Ovary (tissue), 3 donors: ENCODE measurements around the gene PIWIL4.

Source experiments
- CTCF ChIP-seq, 3 donors: fragments of 450-650 bp in 2 of 3; fragments of 200-600 bp in 1 of 3; IDR thresholded peaks; one replicate each; pipeline versions ENCODE4 v1.5.1 to v1.8.0; 2016 to 2022; ENCODE audit warnings: antibody characterized with exemption in 3 of 3, mild to moderate bottlenecking in 1 of 3
- EP300 ChIP-seq: sonication (generic); formaldehyde crosslinking; IDR thresholded peaks from one replicate; pipeline ENCODE4 v1.6.1; 2017; ENCODE audit warnings: antibody characterized with exemption
- POLR2A ChIP-seq: fragments of 450-650 bp; IDR thresholded peaks from one replicate; pipeline ENCODE4 v1.6.1; 2017; ENCODE audit warnings: antibody characterized with exemption, mild to moderate bottlenecking, moderate library complexity
- donor health status: DM: no; HTN: no; CAD: no.

DNA sequence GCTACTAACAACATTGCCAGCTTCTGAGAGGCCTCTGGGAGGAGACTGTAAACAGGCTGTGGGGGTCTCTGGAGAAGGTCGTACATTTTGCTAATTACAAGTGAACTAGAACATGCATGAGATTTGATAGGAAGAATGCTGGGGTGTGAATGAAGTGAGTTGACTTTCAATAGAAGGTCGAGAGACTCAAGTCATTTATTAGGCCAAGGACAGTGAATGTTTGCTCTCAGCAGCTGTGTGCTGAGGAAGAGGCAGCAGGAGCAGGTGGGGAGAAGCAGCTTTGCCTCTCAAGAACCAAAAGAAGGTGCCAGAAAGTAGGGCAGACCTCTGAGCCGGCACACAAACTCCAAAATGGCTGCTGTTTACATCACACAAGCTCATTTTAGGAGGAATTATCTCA is 91.7 kb downstream of the PIWIL4 start:
- no peak for TF ChIP-seq CTCF (IDR thresholded peaks at IDR 0.05)
- TF ChIP-seq EP300, result no peak
- no peak for TF ChIP-seq POLR2A
